Vagina (tissue), 2 donors: ENCODE results near the gene IZUMO4. TPM values are rescaled to one million over a fixed set of nuclear protein-coding genes. Genes with fewer than 3 reads are reported as not detected.
A peak's percentile ranks its signal among the peaks of the same experiment; 100 is the strongest.

ENCODE experiments used
- DNase-seq, 2 donors: peaks; one replicate each; pipeline ENCODE4 v3.0.0-alpha.2; 2017; ENCODE audit errors: extremely low spot score in 2 of 2
- H3K27ac ChIP-seq: fragments of 200-600 bp; sonication (generic); one replicate; pipeline ENCODE4 v1.5.1; 2019
- H3K27me3 ChIP-seq: fragments of 200-600 bp; sonication (generic); one replicate; pipeline ENCODE4 v1.5.1; 2019
- H3K36me3 ChIP-seq, 2 donors: fragments of 200-600 bp; sonication (generic); one replicate each; pipeline ENCODE4 v1.5.1; 2017 to 2019
- H3K4me1 ChIP-seq: fragments of 200-600 bp; sonication (generic); one replicate; pipeline ENCODE4 v1.5.1; 2019
- H3K4me3 ChIP-seq, 2 donors: fragments of 200-600 bp; sonication (generic); 1 replicate in 1 of 2; 2 replicates in 1 of 2; pipeline ENCODE4 v1.5.1; 2016 to 2019
- H3K9me3 ChIP-seq: fragments of 200-600 bp; sonication (generic); one replicate; pipeline ENCODE4 v1.5.1; 2019
- CTCF ChIP-seq, 3 experiments: fragments of 450-650 bp in 2 of 3; fragments of 200-600 bp in 1 of 3; sonication (generic) in 1 of 3; IDR thresholded peaks; one replicate each; pipeline ENCODE4 v1.5.1; 2017 to 2019; ENCODE audit warnings: antibody characterized with exemption in 3 of 3, mild to moderate bottlenecking in 2 of 3, moderate library complexity in 2 of 3
- POLR2A ChIP-seq, 2 donors: fragments of 450-650 bp; IDR thresholded peaks; one replicate each; pipeline ENCODE4 v1.6.1; 2017; ENCODE audit warnings: antibody characterized with exemption in 2 of 2, mild to moderate bottlenecking in 2 of 2, moderate library complexity in 2 of 2
- POLR2AphosphoS5 ChIP-seq, 2 donors: sonication (generic); formaldehyde crosslinking; IDR thresholded peaks; one replicate each; pipeline ENCODE4 v1.9.0; 2017; ENCODE audit warnings: antibody characterized with exemption in 2 of 2, mild to moderate bottlenecking in 2 of 2, low read depth in 1 of 2; ENCODE audit not compliant: insufficient read depth in 1 of 2
- intact Hi-C: fragments of 100-400 bp; cut with DNase I; formaldehyde crosslinking; loops from one replicate; pipeline ENCODE4 v1.15.1; 2023
- total RNA-seq: library from RNA; depleted of rRNA; stranded (reverse); fragments of >200 nt; gene quantifications from one replicate; pipeline ENCODE4 v1.2.3, GENCODE V29; 2016

The IZUMO4 gene
- total RNA-seq, 1 donor from 2014 or later: 7.9 TPM

GRCh38 chr19:2064395-2064787, 32.3 kb upstream of the IZUMO4 start:
- DNase-seq: no peak
- peak overlapping the region; percentile 86 for H3K27ac ChIP-seq

GRCh38 chr19:2064788-2065524, 31.8 kb upstream of the IZUMO4 start:
- Histone ChIP-seq H3K4me3 (no peak overlapping the region), H3K27me3 (no peaks in the 10 kb centered on the region), H3K27ac (peak overlapping the region; percentile 86), H3K4me1 (peaks cover 38% of the 10 kb centered on the region), H3K9me3 (no peaks in the 10 kb centered on the region), H3K36me3 (no peaks in the 10 kb centered on the region)
- TF ChIP-seq POLR2A (IDR thresholded peaks at IDR 0.05): no peak
- TF ChIP-seq POLR2AphosphoS5 (IDR thresholded peaks at IDR 0.05; ENCODE audit: insufficient read depth in 1 of 2, low read depth in 1 of 2): peak in 1 of 2 donors; percentile 62
- TF ChIP-seq CTCF (IDR thresholded peaks at IDR 0.05): no peak
- intact Hi-C loops: no loop called here
- DNase-seq: no peak

More at GRCh38 chr19:2064395-2064787, 32.3 kb upstream of the IZUMO4 start:
- Histone ChIP-seq H3K9me3 (no peaks in the 10 kb centered on the region), H3K4me1 (peaks cover 38% of the 10 kb centered on the region), H3K4me3 (no peak overlapping the region), H3K27me3 (no peaks in the 10 kb centered on the region), H3K36me3 (no peaks in the 10 kb centered on the region)
- intact Hi-C loops: no loop called here
- TF ChIP-seq POLR2AphosphoS5 (IDR thresholded peaks at IDR 0.05; ENCODE audit: insufficient read depth in 1 of 2, low read depth in 1 of 2) (no peak), CTCF (IDR thresholded peaks at IDR 0.05) (no peak), POLR2A (IDR thresholded peaks at IDR 0.05) (no peak)

- intact Hi-C loops: loop anchor here (5.0 kb wide), 1 partner anchor 143 kb away; no protein-coding TSS in a partner anchor
- Histone ChIP-seq H3K27ac (peak overlapping the region; percentile 85), H3K4me1 (peaks cover 19% of the 10 kb centered on the region), H3K36me3 (peaks cover 0 to 39% of the 10 kb centered on the region in 2 donors), H3K4me3 (no peak overlapping the region), H3K27me3 (no peaks in the 10 kb centered on the region), H3K9me3 (no peaks in the 10 kb centered on the region)
- TF ChIP-seq CTCF (IDR thresholded peaks at IDR 0.05) (no peak), POLR2AphosphoS5 (IDR thresholded peaks at IDR 0.05; ENCODE audit: insufficient read depth in 1 of 2, low read depth in 1 of 2) (peak in 1 of 2 donors; percentile 13)
- DNase-seq: no peak
Observed at GRCh38 chr19:2070436-2070827, 26.3 kb upstream of the IZUMO4 start.

- Histone ChIP-seq H3K4me1 (peaks cover 19% of the 10 kb centered on the region), H3K4me3 (no peak overlapping the region), H3K36me3 (peaks cover 0 to 45% of the 10 kb centered on the region in 2 donors), H3K27me3 (no peaks in the 10 kb centered on the region), H3K27ac (peak overlapping the region; percentile 76), H3K9me3 (no peaks in the 10 kb centered on the region)
- TF ChIP-seq POLR2A (IDR thresholded peaks at IDR 0.05) (no peak), CTCF (IDR thresholded peaks at IDR 0.05) (no peak)
- no peak for DNase-seq
- intact Hi-C loops: loop anchor here (5.0 kb wide), 1 partner anchor 144 kb away; no protein-coding TSS in a partner anchor
Observed at GRCh38 chr19:2070986-2071673, 25.6 kb upstream of the IZUMO4 start.
